OCI-LY7 (cell line): ENCODE data around the gene STYK1.

Experiments used
- CTCF ChIP-seq: fragments of 200-600 bp; sonication (generic); conservative IDR thresholded peaks from 2 replicates; pipeline ENCODE4 v1.5.1; 2014; ENCODE audit warnings: mild to moderate bottlenecking, antibody characterized with exemption, low read length, moderate library complexity, mixed read lengths
- EZH2phosphoT487 ChIP-seq: fragments of 200-600 bp; sonication (generic); IDR thresholded peaks from 2 replicates; pipeline ENCODE4 v1.6.1; 2018; ENCODE audit warnings: low read depth, borderline replicate concordance, mild to moderate bottlenecking, mixed run types, antibody characterized with exemption, low read length, moderate library complexity, mixed read lengths

- TF ChIP-seq CTCF (no peak), EZH2phosphoT487 (no peak)
Measured at GRCh38 chr12:10641735-10642500, 31.9 kb downstream of the STYK1 start.
